ENCODE measurements around the gene PROM2. TPM values are rescaled to one million over a fixed set of nuclear protein-coding genes. Genes with fewer than 3 reads are reported as not detected.

PROM2 gene
- total RNA-seq, 1 donor from 2014 or later: 0.93 TPM

Other genes starting within 250 kb of the PROM2 start
- 0.41 TPM in 1 of 2 replicates, not detected in the other for gene MAL, start 248.7 kb upstream of the PROM2 start, total RNA-seq
- gene MRPS5, start 152.6 kb upstream of the PROM2 start, total RNA-seq: 52.7 and 57.4 TPM in 2 replicates
- 7.9 and 8.1 TPM in 2 replicates for gene ZNF514, start 114.6 kb upstream of the PROM2 start, total RNA-seq
- gene ZNF2, start 108.6 kb upstream of the PROM2 start, total RNA-seq: 4.1 and 5.5 TPM in 2 replicates
- 4.8 and 5.9 TPM in 2 replicates for gene ZNF892, start 66.9 kb upstream of the PROM2 start, total RNA-seq
- gene KCNIP3, start 22.9 kb downstream of the PROM2 start, total RNA-seq: 0.68 and 1.5 TPM in 2 replicates
- 21.9 and 23.4 TPM in 2 replicates for gene FAHD2A, start 128.3 kb downstream of the PROM2 start, total RNA-seq
- 0.91 TPM in 1 of 2 replicates, not detected in the other for gene TRIM43B, start 210.3 kb downstream of the PROM2 start, total RNA-seq